CD8-positive, alpha-beta memory T cell (primary cell): ENCODE results near the gene LIME1. TPM values are rescaled to one million over a fixed set of nuclear protein-coding genes. Genes with fewer than 3 reads are reported as not detected.
A peak's percentile ranks its signal among the peaks of the same experiment; 100 is the strongest.

Source experiments
- CTCF ChIA-PET: fragments of 350-600 bp; sonication (Branson Sonifier 250); formaldehyde crosslinking; loops from one replicate; lab custom pipeline; 2021; ENCODE audit warnings: antibody characterized with exemption; lab: Charles Lee
- POLR2A ChIA-PET: fragments of 350-600 bp; sonication (Branson Sonifier 250); formaldehyde crosslinking; loops from one replicate; lab custom pipeline; 2021; ENCODE audit warnings: antibody characterized with exemption; lab: Charles Lee
- DNase-seq, 5 donors: peaks; one replicate each; pipeline versions ENCODE4 v3.0.0 to v3.0.0-alpha.2; 2020 to 2022; ENCODE audit warnings: mixed read lengths in 1 of 5
- H3K27ac ChIP-seq: one replicate; pipeline ENCODE4 v1.7.0; 2013; ENCODE audit warnings: low read depth, mild to moderate bottlenecking, low read length, moderate library complexity
- H3K27me3 ChIP-seq: 2 replicates; pipeline ENCODE4 v1.7.0; 2013; ENCODE audit warnings: low read length, mild to moderate bottlenecking; ENCODE audit not compliant: insufficient read depth, poor library complexity, severe bottlenecking
- H3K36me3 ChIP-seq: 2 replicates; pipeline ENCODE4 v1.7.0; 2013; ENCODE audit warnings: mild to moderate bottlenecking, low read length, moderate library complexity; ENCODE audit not compliant: insufficient read depth
- H3K4me1 ChIP-seq: 2 replicates; pipeline ENCODE4 v1.7.0; 2013; ENCODE audit warnings: mild to moderate bottlenecking, low read length, moderate library complexity; ENCODE audit not compliant: insufficient read depth
- H3K4me3 ChIP-seq: 2 replicates; pipeline ENCODE4 v1.7.0; 2013; ENCODE audit warnings: mild to moderate bottlenecking, low read length
- H3K9me3 ChIP-seq: 2 replicates; pipeline ENCODE4 v1.7.0; 2013; ENCODE audit warnings: mild to moderate bottlenecking, low read length
- H3K27ac Mint-ChIP-seq, 8 donors: one replicate each; pipeline ENCODE4 v1.8.0; 2020 to 2021; ENCODE audit warnings: mixed read lengths in 8 of 8, mild to moderate bottlenecking in 6 of 8, inconsistent platforms in 3 of 8, moderate library complexity in 3 of 8
- H3K27me3 Mint-ChIP-seq, 2 donors: one replicate each; pipeline ENCODE4 v1.8.0; 2020 to 2021; ENCODE audit warnings: mixed read lengths in 2 of 2, mild to moderate bottlenecking in 1 of 2, moderate library complexity in 1 of 2
- H3K36me3 Mint-ChIP-seq, 3 donors: one replicate each; pipeline ENCODE4 v1.8.0; 2020 to 2021; ENCODE audit warnings: mixed read lengths in 3 of 3, inconsistent platforms in 1 of 3, mild to moderate bottlenecking in 1 of 3
- H3K4me1 Mint-ChIP-seq, 3 donors: one replicate each; pipeline ENCODE4 v1.8.0; 2020 to 2021; ENCODE audit warnings: mixed read lengths in 3 of 3, inconsistent platforms in 1 of 3, mild to moderate bottlenecking in 1 of 3
- H3K4me3 Mint-ChIP-seq, 7 donors: one replicate each; pipeline ENCODE4 v1.8.0; 2020 to 2021; ENCODE audit warnings: mixed read lengths in 7 of 7, mild to moderate bottlenecking in 6 of 7, moderate library complexity in 4 of 7, inconsistent platforms in 2 of 7
- H3K9me3 Mint-ChIP-seq, 5 donors: one replicate each; pipeline ENCODE4 v1.8.0; 2020 to 2022; ENCODE audit warnings: mixed read lengths in 5 of 5, mild to moderate bottlenecking in 3 of 5, moderate library complexity in 2 of 5, inconsistent platforms in 1 of 5
- polyA plus RNA-seq: library from polyadenylated mRNA; unstranded; fragments of 300-500 nt; fragmentation: Illumina TruSeq; gene quantifications from one replicate; pipeline ENCODE4 v1.2.3, GENCODE V29; 2021
- total RNA-seq, 2 experiments: library from RNA; stranded (reverse); gene quantifications; one replicate each; pipeline ENCODE4 v1.2.3, GENCODE V29; 2021

LIME1 gene
- total and polyA plus RNA-seq, 3 experiments from 2014 or later = 18.4 to 366 (median 19.6) TPM

DNA sequence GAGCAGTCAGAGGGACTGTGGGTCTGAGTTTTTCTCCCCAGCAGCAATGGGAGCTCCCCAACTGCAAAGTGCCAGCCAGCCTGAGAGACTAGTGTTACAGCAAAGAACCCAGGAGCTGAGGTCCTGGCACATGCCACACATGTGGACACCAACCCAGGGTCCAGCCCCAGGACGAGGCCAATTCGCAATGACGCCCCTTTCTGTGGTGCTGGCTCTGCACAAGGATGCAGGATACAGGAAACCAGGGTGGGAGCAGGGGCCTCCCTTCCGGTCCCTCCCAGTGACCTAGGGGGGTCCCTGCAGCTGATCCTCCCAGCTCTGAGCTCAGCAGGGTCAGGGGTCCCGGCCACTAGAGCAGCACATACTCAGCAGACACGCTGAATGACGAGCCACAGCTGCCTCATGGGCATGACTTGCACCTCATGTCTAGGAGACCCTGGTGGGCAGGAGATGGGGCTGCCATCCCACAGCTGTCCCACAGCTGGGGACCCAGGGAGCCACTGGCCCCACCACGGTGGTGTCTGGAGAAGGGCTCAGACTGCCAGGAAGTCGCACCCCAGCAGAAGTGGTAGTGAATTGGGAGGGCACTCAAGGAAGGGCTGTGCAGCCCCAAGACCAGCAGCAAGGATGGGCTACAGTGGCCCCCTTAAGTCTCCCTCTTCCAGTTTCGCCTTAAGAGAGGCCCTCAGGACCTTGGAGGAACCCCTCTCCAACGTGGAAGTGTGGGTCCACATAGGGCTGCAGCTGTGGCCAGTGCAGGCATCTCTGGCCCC, 32.3 kb upstream of the LIME1 start:
- POLR2A ChIA-PET = interaction anchor here (0.5 kb wide), 1 partner anchor 20 kb away, joined by 8 read pairs; no protein-coding TSS in a partner anchor
- H3K4me1 Mint-ChIP-seq = peaks cover 18 to 45% (median 19%) of the 10 kb centered on the region in 3 donors
- H3K36me3 Mint-ChIP-seq = peaks cover 0 to 48% (median 7%) of the 10 kb centered on the region in 3 donors
- Histone ChIP-seq H3K4me1 (peaks cover 29% of the 10 kb centered on the region), H3K27me3 (no peaks in the 10 kb centered on the region), H3K9me3 (no peaks in the 10 kb centered on the region), H3K27ac (no peak overlapping the region), H3K36me3 (peaks cover 22% of the 10 kb centered on the region), H3K4me3 (no peak overlapping the region)
- peak overlapping the region in 1 of 7 donors; percentile 32 for H3K4me3 Mint-ChIP-seq
- H3K9me3 Mint-ChIP-seq = no peaks in the 10 kb centered on the region
- H3K27me3 Mint-ChIP-seq = no peaks in the 10 kb centered on the region
- H3K27ac Mint-ChIP-seq = peak overlapping the region in 1 of 8 donors; percentile 97
- no peak for DNase-seq
- CTCF ChIA-PET = interaction anchor here (1.5 kb wide), 1 partner anchor 82 kb away, joined by 4 read pairs; no protein-coding TSS in a partner anchor

DNA sequence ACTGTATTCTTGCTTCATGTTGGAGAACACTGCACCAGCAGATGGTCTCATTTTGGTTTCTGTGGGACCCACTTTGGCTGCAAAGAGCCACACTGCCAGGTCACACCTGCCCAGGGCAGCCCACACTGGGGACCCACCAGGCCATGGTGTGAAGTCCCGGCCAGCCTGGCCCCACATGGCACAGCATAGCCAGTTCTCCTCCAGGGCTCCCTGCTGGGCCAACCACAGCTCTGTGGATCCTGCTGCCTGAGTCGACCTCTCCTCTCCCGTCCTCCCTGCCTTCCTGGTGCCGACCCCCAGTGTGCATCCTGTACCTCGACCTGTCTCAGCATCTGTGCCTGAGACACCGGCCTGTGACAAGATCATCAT, 31.7 kb upstream of the LIME1 start:
- ChIA-PET POLR2A (interaction anchor here (4.2 kb wide), 1 partner anchor 33 kb away, joined by 84 read pairs; the partner anchor contains the start of genes LIME1 and SLC2A4RG), CTCF (interaction anchor here (1.4 to 1.5 kb wide), 2 partner anchors 81 to 269 kb away, joined by 4 read pairs; no protein-coding TSS in a partner anchor)
- H3K27ac Mint-ChIP-seq = peak overlapping the region in 1 of 8 donors; percentile 42
- H3K4me1 Mint-ChIP-seq = peaks cover 19 to 47% (median 19%) of the 10 kb centered on the region in 3 donors
- H3K4me3 ChIP-seq = no peak overlapping the region
- no peak overlapping the region for H3K27ac ChIP-seq
- no peaks in the 10 kb centered on the region for H3K27me3 Mint-ChIP-seq
- H3K36me3 Mint-ChIP-seq = peaks cover 0 to 52% (median 7%) of the 10 kb centered on the region in 3 donors
- no peaks in the 10 kb centered on the region for H3K27me3 ChIP-seq
- H3K4me3 Mint-ChIP-seq = peak overlapping the region in 2 of 7 donors; percentile 11 to 52
- DNase-seq = no peak
- peaks cover 22% of the 10 kb centered on the region for H3K36me3 ChIP-seq
- peaks cover 34% of the 10 kb centered on the region for H3K4me1 ChIP-seq
- no peaks in the 10 kb centered on the region for H3K9me3 ChIP-seq
- no peaks in the 10 kb centered on the region for H3K9me3 Mint-ChIP-seq

DNA sequence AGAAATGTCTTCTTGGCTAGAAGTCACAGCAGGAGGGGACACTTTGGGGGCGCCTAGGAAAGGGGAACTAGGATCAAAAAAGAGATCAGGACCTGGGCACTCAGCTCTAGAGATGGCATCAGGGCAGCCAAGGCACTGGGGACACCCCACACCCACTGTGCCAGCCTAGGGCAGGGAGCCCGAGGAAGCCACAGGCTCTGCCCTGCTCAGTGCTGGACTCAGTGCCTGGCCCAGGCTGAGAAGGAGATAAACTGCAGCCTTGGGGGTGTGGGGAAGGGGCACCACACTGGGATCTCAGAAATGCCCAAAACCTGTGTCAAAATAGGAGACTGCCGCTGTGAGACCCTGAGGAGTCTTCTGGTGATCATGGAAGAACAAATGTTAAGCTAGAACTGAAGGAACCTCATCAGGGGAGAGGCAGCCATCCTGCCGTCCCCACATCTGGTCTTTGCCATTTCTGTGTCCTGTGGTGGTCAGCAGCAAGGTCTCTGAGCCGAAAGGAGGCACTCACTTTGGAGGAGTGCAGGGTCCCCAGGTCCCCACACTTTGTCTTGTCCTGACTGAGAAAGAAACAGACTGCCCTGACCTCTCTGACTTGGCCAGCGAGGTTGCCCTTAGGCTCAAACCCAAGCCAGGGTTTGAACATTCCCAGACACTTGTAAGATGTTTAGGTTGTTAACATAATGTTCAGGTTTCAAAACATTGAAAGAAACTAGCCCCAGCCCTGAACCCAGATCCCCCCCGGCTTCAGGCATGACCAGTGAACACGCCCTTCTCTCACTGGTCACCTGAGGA, 31.0 kb upstream of the LIME1 start:
- Mint-ChIP-seq H3K9me3 (no peaks in the 10 kb centered on the region), H3K4me3 (peak overlapping the region in 6 of 7 donors; percentile 17 to 89 (median 48)), H3K36me3 (peaks cover under 1 to 56% (median 9%) of the 10 kb centered on the region in 3 donors), H3K4me1 (peaks cover 22 to 50% (median 23%) of the 10 kb centered on the region in 3 donors), H3K27ac (peak overlapping the region in 4 of 8 donors; percentile 22 to 81 (median 58)), H3K27me3 (no peaks in the 10 kb centered on the region)
- CTCF ChIA-PET = interaction anchor here (0.9 to 4.3 kb wide), 5 partner anchors 23 to 268 kb away, joined by 4 to 39 read pairs (median 21); partner anchors contain the start of genes LIME1, SLC2A4RG and TPD52L2
- Histone ChIP-seq H3K9me3 (no peaks in the 10 kb centered on the region), H3K27ac (no peak overlapping the region), H3K4me3 (no peak overlapping the region), H3K27me3 (no peaks in the 10 kb centered on the region), H3K4me1 (peaks cover 36% of the 10 kb centered on the region), H3K36me3 (peaks cover 22% of the 10 kb centered on the region)
- POLR2A ChIA-PET = interaction anchor here (2.7 to 4.2 kb wide), 2 partner anchors 32 to 159 kb away, joined by 10 to 84 read pairs; partner anchors contain the start of genes LIME1, SLC2A4RG and TPD52L2
- no peak for DNase-seq

DNA sequence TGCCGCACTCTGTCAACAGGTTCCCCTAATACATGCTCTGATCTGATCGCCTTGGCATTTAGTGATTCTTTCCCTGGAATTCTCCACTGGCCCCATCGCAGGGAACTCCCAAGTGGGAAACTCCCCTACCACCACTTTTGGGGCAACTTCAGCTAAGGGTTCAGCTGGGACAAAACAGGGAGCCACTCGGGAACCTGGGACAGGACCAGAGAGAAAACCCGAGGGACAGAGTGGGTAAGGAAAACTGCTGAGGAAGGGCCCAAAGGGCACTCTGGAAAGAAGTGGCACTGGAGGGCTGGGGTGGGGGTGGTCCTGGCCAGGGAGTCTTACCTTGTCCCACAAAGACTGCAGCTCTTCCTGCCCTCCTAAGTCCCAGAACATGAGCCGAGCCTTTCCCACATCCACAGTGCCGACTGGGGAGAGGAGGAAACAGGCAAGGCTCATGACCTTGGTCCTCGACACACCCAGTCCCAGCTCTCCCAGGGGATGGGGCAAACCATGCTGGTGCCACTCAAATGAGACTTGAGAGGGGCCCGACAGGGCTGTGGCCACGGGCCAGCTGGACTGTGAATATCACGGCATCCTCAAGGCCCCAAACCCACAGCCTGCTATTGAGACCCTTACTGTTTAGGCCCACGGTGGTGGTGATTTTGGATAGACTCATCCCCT, 30.3 kb upstream of the LIME1 start:
- H3K9me3 Mint-ChIP-seq = no peaks in the 10 kb centered on the region
- peaks cover 22% of the 10 kb centered on the region for H3K36me3 ChIP-seq

DNA sequence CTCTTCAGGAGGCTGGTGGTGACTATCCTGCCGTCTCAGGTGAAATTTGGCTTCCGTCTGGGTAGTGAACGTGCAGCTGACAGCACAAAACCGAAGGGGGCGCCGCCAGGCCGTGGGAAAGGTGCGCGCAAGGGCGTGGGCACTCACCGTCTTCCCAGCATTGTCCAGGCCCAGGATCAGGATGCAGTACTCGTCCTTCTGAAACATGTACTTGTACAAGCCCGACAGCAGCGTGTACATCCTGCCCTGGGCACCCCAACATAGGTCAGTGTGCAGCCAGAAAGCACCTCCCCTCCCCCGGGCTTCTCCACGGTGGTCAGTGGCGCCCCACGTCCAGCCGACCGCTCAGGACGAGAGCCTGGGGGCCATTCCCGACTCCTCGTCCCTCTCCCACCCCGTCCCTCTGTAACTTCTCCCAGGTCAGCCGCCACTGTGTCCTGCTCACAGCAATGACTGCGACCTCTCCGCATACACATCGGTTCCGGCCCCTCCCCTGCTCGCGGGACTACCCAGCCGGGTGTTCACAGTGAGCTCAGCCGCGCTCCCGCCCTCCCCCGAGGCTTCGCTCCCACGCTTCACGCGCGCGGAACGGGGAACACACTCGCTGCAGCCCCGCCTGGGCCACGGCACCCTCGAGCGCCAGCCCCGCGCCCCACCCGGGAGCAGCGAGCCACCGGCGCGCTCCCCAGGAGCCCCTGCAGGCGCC, 29.5 kb upstream of the LIME1 start:
- ChIA-PET POLR2A (interaction anchor here (0.6 to 4.2 kb wide), 11 partner anchors 9 to 283 kb away, joined by 3 to 84 read pairs (median 5); partner anchors contain the start of genes LIME1, PPDPF, SLC2A4RG and TPD52L2), CTCF (interaction anchor here (0.6 to 4.3 kb wide), 25 partner anchors 8 to 273 kb away, joined by 3 to 39 read pairs (median 6); partner anchors contain the start of genes LIME1, PTK6, SAMD10 and SLC2A4RG)
- peaks cover 9 to 71% (median 10%) of the 10 kb centered on the region in 3 donors for H3K36me3 Mint-ChIP-seq
- Histone ChIP-seq H3K9me3 (no peaks in the 10 kb centered on the region), H3K36me3 (peaks cover 23% of the 10 kb centered on the region), H3K27me3 (no peaks in the 10 kb centered on the region), H3K27ac (peak overlapping the region; percentile 70), H3K4me3 (peak overlapping the region; percentile 91), H3K4me1 (peaks cover 37% of the 10 kb centered on the region)
- no peaks in the 10 kb centered on the region for H3K9me3 Mint-ChIP-seq
- H3K27me3 Mint-ChIP-seq = no peaks in the 10 kb centered on the region
- H3K4me3 Mint-ChIP-seq = peak overlapping the region; percentile 87 to 95 (median 89)
- DNase-seq = peak; percentile 40 to 74 (median 52)
- H3K4me1 Mint-ChIP-seq = peaks cover 33 to 56% (median 38%) of the 10 kb centered on the region in 3 donors
- peak overlapping the region; percentile 78 to 96 (median 91) for H3K27ac Mint-ChIP-seq

More for the DNA sequence above, 30.3 kb upstream of the LIME1 start:
- ChIA-PET CTCF (interaction anchor here (0.9 to 4.3 kb wide), 12 partner anchors 9 to 268 kb away, joined by 4 to 39 read pairs (median 9); partner anchors contain the start of genes LIME1, SLC2A4RG and TPD52L2), POLR2A (interaction anchor here (1.0 to 4.2 kb wide), 4 partner anchors 31 to 195 kb away, joined by 3 to 84 read pairs (median 13); partner anchors contain the start of genes LIME1, SLC2A4RG and TPD52L2)
- no peaks in the 10 kb centered on the region for H3K27me3 ChIP-seq
- peak overlapping the region; percentile 91 for H3K4me3 ChIP-seq
- H3K9me3 ChIP-seq = no peaks in the 10 kb centered on the region
- Mint-ChIP-seq H3K4me3 (peak overlapping the region; percentile 87 to 95 (median 89)), H3K4me1 (peaks cover 29 to 52% (median 30%) of the 10 kb centered on the region in 3 donors), H3K27me3 (no peaks in the 10 kb centered on the region), H3K36me3 (peaks cover 8 to 63% (median 10%) of the 10 kb centered on the region in 3 donors), H3K27ac (peak overlapping the region; percentile 78 to 96 (median 91))
- H3K4me1 ChIP-seq = peaks cover 42% of the 10 kb centered on the region
- no peak for DNase-seq
- H3K27ac ChIP-seq = peak overlapping the region; percentile 70

DNA sequence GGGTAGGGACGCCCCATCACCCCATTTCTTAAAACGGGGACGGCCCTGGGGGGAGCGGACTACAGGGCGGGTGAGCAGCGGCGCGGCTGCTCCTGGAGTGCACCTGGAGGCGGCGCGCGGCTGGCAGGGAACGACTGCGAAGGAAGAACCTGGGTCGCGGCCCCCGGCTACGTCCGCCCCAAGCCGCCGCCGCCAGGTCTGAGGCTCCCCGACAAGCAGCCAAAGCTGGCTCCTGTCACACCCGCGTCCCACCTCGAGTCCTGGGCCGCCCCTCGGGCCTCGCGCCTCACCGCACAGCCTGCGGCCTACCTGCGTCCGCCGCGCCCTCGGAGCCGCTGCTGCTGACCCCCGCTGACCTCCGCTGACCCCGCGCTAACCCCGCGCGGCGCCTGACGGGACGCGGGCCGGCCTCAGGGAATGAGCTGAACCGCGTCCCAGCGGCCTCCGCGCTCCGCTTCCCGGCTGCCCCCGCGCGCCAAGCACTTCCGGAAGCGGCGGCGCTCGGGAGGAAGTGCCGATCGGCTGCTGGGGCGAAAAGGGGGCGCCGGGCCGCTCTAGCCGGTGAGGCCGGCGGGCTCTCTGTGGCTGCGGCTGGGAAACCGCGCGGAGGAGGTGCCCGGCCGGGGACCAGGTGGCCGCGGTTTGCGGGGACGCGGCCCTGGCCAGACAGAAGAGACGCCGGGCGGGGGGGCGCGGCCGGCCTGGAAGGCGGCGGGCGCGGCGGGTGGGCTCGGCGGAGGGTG, 28.7 kb upstream of the LIME1 start, which contains the start of the genes ARFRP1 and ZGPAT:
TSS of gene ARFRP1 (minus strand) at position 419 of the 743 bp plus-strand sequence. CDS start 885 bp downstream, outside the sequence.
TSS of gene ZGPAT (plus strand) at position 482 of the 743 bp plus-strand sequence. CDS start 542 bp downstream, outside the sequence.
- Mint-ChIP-seq H3K4me1 (peaks cover 37 to 59% (median 46%) of the 10 kb centered on the region in 3 donors), H3K4me3 (peak within 1 kb of the TSS; percentile 87 to 95 (median 89)), H3K27ac (peak within 1 kb of the TSS; percentile 78 to 96 (median 91)), H3K36me3 (peaks cover 14 to 75% (median 14%) of the 10 kb centered on the region in 3 donors), H3K27me3 (no peaks in the 10 kb centered on the region), H3K9me3 (peaks cover 0 to 3% (median 0%) of the 10 kb centered on the region in 5 donors)
- Histone ChIP-seq H3K9me3 (no peaks in the 10 kb centered on the region), H3K36me3 (peaks cover 27% of the 10 kb centered on the region), H3K27me3 (no peaks in the 10 kb centered on the region), H3K27ac (peak within 1 kb of the TSS; percentile 70), H3K4me3 (peak within 1 kb of the TSS; percentile 91), H3K4me1 (peaks cover 37% of the 10 kb centered on the region)
- CTCF ChIA-PET = interaction anchor here (0.6 to 4.3 kb wide), 26 partner anchors 9 to 272 kb away, joined by 3 to 39 read pairs (median 6); partner anchors contain the start of genes LIME1, PTK6, SAMD10 and SLC2A4RG
- POLR2A ChIA-PET = interaction anchor here (0.6 to 4.2 kb wide), 14 partner anchors 9 to 282 kb away, joined by 3 to 84 read pairs (median 4); partner anchors contain the start of genes LIME1, PPDPF, RTEL1 and SLC2A4RG
- peak; percentile 78 to 87 (median 85) for DNase-seq
